SJSA1 (cell line): ENCODE measurements around the gene CTSW. TPM values are rescaled to one million over a fixed set of nuclear protein-coding genes. Genes with fewer than 3 reads are reported as not detected.

Source experiments
- DNase-seq, 2 experiments: peaks; one replicate each; pipeline ENCODE4 v3.0.0-alpha.2; 2015 to 2020; ENCODE audit warnings: low spot score in 2 of 2, low read depth in 1 of 2
- H3K27ac ChIP-seq: fragments of 250-450 bp; sonication (Bioruptor Pico); 2 replicates; pipeline ENCODE4 v1.5.1; 2020; ENCODE audit warnings: mild to moderate bottlenecking, moderate library complexity
- H3K27me3 ChIP-seq: fragments of 250-450 bp; sonication (Bioruptor Pico); replicated peaks from 2 replicates; pipeline ENCODE4 v1.5.1; 2020; ENCODE audit warnings: mild to moderate bottlenecking, moderate library complexity
- H3K36me3 ChIP-seq: fragments of 250-450 bp; sonication (Bioruptor Pico); 2 replicates; pipeline ENCODE4 v1.5.1; 2020; ENCODE audit warnings: mild to moderate bottlenecking
- H3K4me1 ChIP-seq: fragments of 250-450 bp; sonication (Bioruptor Pico); replicated peaks from 2 replicates; pipeline ENCODE4 v1.6.1; 2021; ENCODE audit warnings: mild to moderate bottlenecking
- H3K4me3 ChIP-seq: fragments of 250-450 bp; sonication (Bioruptor Pico); 2 replicates; pipeline ENCODE4 v1.5.1; 2020; ENCODE audit warnings: mild to moderate bottlenecking
- H3K9me3 ChIP-seq: fragments of 250-450 bp; sonication (Bioruptor Pico); replicated peaks from 2 replicates; pipeline ENCODE4 v1.5.1; 2020; ENCODE audit warnings: mild to moderate bottlenecking
- total RNA-seq: library from RNA; depleted of rRNA; stranded (reverse); fragments of >200 nt; shearing (Covaris generic); gene quantifications from 2 replicates; pipeline ENCODE4 v1.2.3, GENCODE V29; 2014

Gene CTSW
- total RNA-seq, 1 experiment from 2014 or later = 1.9 TPM

- Histone ChIP-seq H3K27me3 (no peaks in the 10 kb centered on the region), H3K27ac (peak overlapping the region; percentile 81), H3K4me3 (peak overlapping the region; percentile 93), H3K9me3 (peaks cover 3% of the 10 kb centered on the region), H3K4me1 (peaks cover 33% of the 10 kb centered on the region), H3K36me3 (peaks cover 76% of the 10 kb centered on the region)
- no peak for DNase-seq
Observed at GRCh38 chr11:65859812-65860277, 19.8 kb upstream of the CTSW start.

GRCh38 chr11:65860278-65861164, 19.1 kb upstream of the CTSW start, which contains the start of gene MUS81:
Gene MUS81, plus strand, starts transcription at chr11:65860433. Its CDS starts 321 bp downstream, at chr11:65860754.
- Histone ChIP-seq H3K36me3 (peaks cover 76% of the 10 kb centered on the region), H3K27me3 (no peaks in the 10 kb centered on the region), H3K27ac (peak within 1 kb of the TSS; percentile 81), H3K9me3 (peaks cover 3% of the 10 kb centered on the region), H3K4me3 (peak within 1 kb of the TSS; percentile 93), H3K4me1 (peaks cover 33% of the 10 kb centered on the region)
- DNase-seq = peak; percentile 100

GRCh38 chr11:65861165-65861505, 18.5 kb upstream of the CTSW start:
- peak in 1 of 2 experiments; percentile 66 for DNase-seq
- peaks cover 28% of the 10 kb centered on the region for H3K4me1 ChIP-seq
- H3K27me3 ChIP-seq = no peaks in the 10 kb centered on the region
- H3K27ac ChIP-seq = peak overlapping the region; percentile 81
- peaks cover 76% of the 10 kb centered on the region for H3K36me3 ChIP-seq
- H3K9me3 ChIP-seq = peaks cover 3% of the 10 kb centered on the region
- peak overlapping the region; percentile 93 for H3K4me3 ChIP-seq

- H3K4me1 ChIP-seq = peaks cover 23% of the 10 kb centered on the region
- peaks cover 76% of the 10 kb centered on the region for H3K36me3 ChIP-seq
- no peak overlapping the region for H3K27ac ChIP-seq
- H3K9me3 ChIP-seq = peaks cover 3% of the 10 kb centered on the region
- peak in 1 of 2 experiments; percentile 64 for DNase-seq
- H3K27me3 ChIP-seq = no peaks in the 10 kb centered on the region
- peak overlapping the region; percentile 93 for H3K4me3 ChIP-seq
Observed at GRCh38 chr11:65861533-65862183, 18.0 kb upstream of the CTSW start.

- H3K27ac ChIP-seq = no peak overlapping the region
- DNase-seq = peak in 1 of 2 experiments; percentile 57
- H3K4me1 ChIP-seq = peaks cover 22% of the 10 kb centered on the region
- H3K9me3 ChIP-seq = peaks cover 1% of the 10 kb centered on the region
- H3K4me3 ChIP-seq = no peak overlapping the region
- H3K27me3 ChIP-seq = no peaks in the 10 kb centered on the region
- H3K36me3 ChIP-seq = peaks cover 76% of the 10 kb centered on the region
Observed at GRCh38 chr11:65862191-65862735, 17.4 kb upstream of the CTSW start.

- H3K4me3 ChIP-seq = no peak overlapping the region
- H3K4me1 ChIP-seq = peaks cover 22% of the 10 kb centered on the region
- peak in 1 of 2 experiments; percentile 55 for DNase-seq
- H3K36me3 ChIP-seq = peaks cover 78% of the 10 kb centered on the region
- H3K9me3 ChIP-seq = no peaks in the 10 kb centered on the region
- no peaks in the 10 kb centered on the region for H3K27me3 ChIP-seq
- H3K27ac ChIP-seq = no peak overlapping the region
Observed at GRCh38 chr11:65862941-65863888, 16.4 kb upstream of the CTSW start.

- DNase-seq = peak; percentile 1 to 56
- Histone ChIP-seq H3K4me1 (peaks cover 18% of the 10 kb centered on the region), H3K36me3 (peaks cover 87% of the 10 kb centered on the region), H3K4me3 (no peak overlapping the region), H3K9me3 (no peaks in the 10 kb centered on the region), H3K27me3 (no peaks in the 10 kb centered on the region), H3K27ac (no peak overlapping the region)
Observed at GRCh38 chr11:65863889-65864705, 15.5 kb upstream of the CTSW start.

GRCh38 chr11:65864706-65865471, 14.7 kb upstream of the CTSW start:
- H3K36me3 ChIP-seq = peaks cover 95% of the 10 kb centered on the region

GRCh38 chr11:65865550-65866172, 14.0 kb upstream of the CTSW start:
- Histone ChIP-seq H3K4me3 (no peak overlapping the region), H3K27me3 (no peaks in the 10 kb centered on the region), H3K36me3 (peaks cover 100% of the 10 kb centered on the region), H3K4me1 (peaks cover 20% of the 10 kb centered on the region), H3K27ac (no peak overlapping the region), H3K9me3 (no peaks in the 10 kb centered on the region)
- DNase-seq = peak in 1 of 2 experiments; percentile 52

More at GRCh38 chr11:65864706-65865471, 14.7 kb upstream of the CTSW start:
- DNase-seq = peak in 1 of 2 experiments; percentile 52
- Histone ChIP-seq H3K27ac (no peak overlapping the region), H3K27me3 (no peaks in the 10 kb centered on the region), H3K4me3 (no peak overlapping the region), H3K4me1 (peaks cover 15% of the 10 kb centered on the region), H3K9me3 (no peaks in the 10 kb centered on the region)

- H3K27me3 ChIP-seq = no peaks in the 10 kb centered on the region
- H3K4me1 ChIP-seq = peaks cover 26% of the 10 kb centered on the region
- H3K27ac ChIP-seq = no peak overlapping the region
- H3K36me3 ChIP-seq = peaks cover 100% of the 10 kb centered on the region
- DNase-seq = peak in 1 of 2 experiments; percentile 57
- H3K4me3 ChIP-seq = no peak overlapping the region
- H3K9me3 ChIP-seq = no peaks in the 10 kb centered on the region
Observed at GRCh38 chr11:65866509-65867283, 12.9 kb upstream of the CTSW start.
